DND-41 (cell line): ENCODE results near the gene GNE.

Experiments
- ATAC-seq: fragments of 200-7000 bp; cut with Tn5 transposase; 3 replicates; pipeline ENCODE4 v1.9.1; 2021; ENCODE audit warnings: low read depth; ENCODE audit not compliant: insufficient read depth
- DNase-seq: peaks from one replicate; pipeline ENCODE4 v3.0.0-alpha.2; 2020
- H2AFZ ChIP-seq: 2 replicates; pipeline ENCODE4 v1.6.0; 2012; ENCODE audit warnings: low read depth, low read length
- H3K27ac ChIP-seq: 2 replicates; pipeline ENCODE4 v1.5.1; 2012; ENCODE audit warnings: low read length, inconsistent platforms
- H3K27me3 ChIP-seq: fragments of 200-600 bp; sonication (generic); 2 replicates; pipeline ENCODE4 v1.6.0; 2012; ENCODE audit warnings: low read length, mild to moderate bottlenecking, inconsistent platforms; ENCODE audit not compliant: insufficient read depth, poor library complexity
- H3K36me3 ChIP-seq: 2 replicates; pipeline ENCODE4 v1.5.1; 2012; ENCODE audit warnings: low read length, inconsistent platforms; ENCODE audit not compliant: insufficient read depth
- H3K4me1 ChIP-seq: 2 replicates; pipeline ENCODE4 v1.5.1; 2012; ENCODE audit warnings: mild to moderate bottlenecking, low read length; ENCODE audit not compliant: insufficient read depth
- H3K4me2 ChIP-seq: 2 replicates; pipeline ENCODE4 v1.6.0; 2012; ENCODE audit warnings: mild to moderate bottlenecking, moderate library complexity, low read length, inconsistent platforms; ENCODE audit not compliant: insufficient read depth
- H3K4me3 ChIP-seq, 2 experiments: fragments of 200-600 bp in 1 of 2; shearing (Covaris generic) in 1 of 2; 2 replicates each; pipeline ENCODE4 v1.5.1; 2012 to 2016; ENCODE audit warnings: inconsistent platforms in 2 of 2, low read length in 2 of 2, mild to moderate bottlenecking in 2 of 2, low read depth in 1 of 2, moderate library complexity in 1 of 2
- H3K79me2 ChIP-seq: 2 replicates; pipeline ENCODE4 v1.6.0; 2012; ENCODE audit warnings: low read length, inconsistent platforms; ENCODE audit not compliant: insufficient read depth
- H3K9ac ChIP-seq: 2 replicates; pipeline ENCODE4 v1.6.0; 2012; ENCODE audit warnings: low read depth, mild to moderate bottlenecking, inconsistent platforms, low read length, moderate library complexity
- H3K9me3 ChIP-seq: 2 replicates; pipeline ENCODE4 v1.5.1; 2012; ENCODE audit warnings: low read length, moderate library complexity, mild to moderate bottlenecking, inconsistent platforms; ENCODE audit not compliant: insufficient read depth, severe bottlenecking
- H4K20me1 ChIP-seq: 2 replicates; pipeline ENCODE4 v1.6.0; 2012; ENCODE audit warnings: low read length; ENCODE audit not compliant: insufficient read depth
- EZH2 ChIP-seq: IDR thresholded peaks from 3 replicates; pipeline ENCODE4 v1.6.1; 2012; ENCODE audit warnings: borderline replicate concordance, low read depth, mild to moderate bottlenecking, moderate library complexity, low read length, inconsistent platforms; ENCODE audit not compliant: severe bottlenecking
- TF ChIP-seq, protein P1 (sequence below): IDR thresholded peaks from 2 replicates; pipeline ENCODE4 v1.5.1; 2012; ENCODE audit warnings: borderline replicate concordance, low read length, moderate library complexity, mild to moderate bottlenecking; ENCODE audit not compliant: poor library complexity, severe bottlenecking; ENCODE audit errors: extremely low read depth

GNE gene

DNA sequence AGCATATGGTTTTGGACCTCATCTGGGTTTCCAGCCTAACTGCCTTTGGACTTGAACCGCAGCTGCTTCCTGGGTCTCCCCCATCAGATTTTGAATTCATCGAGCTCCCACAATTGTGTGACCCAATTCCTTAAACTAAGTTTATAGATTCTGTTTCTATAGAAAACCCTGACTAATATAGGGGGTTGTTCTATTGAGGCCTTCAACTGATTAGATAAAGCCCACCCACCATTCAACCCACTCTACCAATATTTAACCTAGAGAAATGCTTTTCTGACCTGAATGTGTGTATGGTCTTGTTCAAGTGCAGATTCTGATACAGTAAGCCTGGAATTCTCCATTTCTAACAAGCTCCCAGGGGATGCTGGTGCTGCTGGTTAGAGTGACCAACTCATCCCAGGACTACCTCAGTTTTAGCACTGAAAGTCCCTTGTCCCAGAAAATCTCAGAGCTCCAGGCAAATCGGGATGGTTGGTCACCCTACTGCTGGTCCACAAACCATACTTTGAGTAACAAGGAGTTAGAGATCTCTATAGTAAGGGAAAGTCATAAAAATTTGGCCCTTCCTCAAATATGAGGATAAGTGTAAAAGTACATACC lies 31.7 kb upstream of the GNE start:
- no peaks in the 10 kb centered on the region for H3K79me2 ChIP-seq
- no peaks in the 10 kb centered on the region for H3K36me3 ChIP-seq
- H3K9ac ChIP-seq, result no peak overlapping the region
- no peak overlapping the region for H3K4me2 ChIP-seq
- no peak overlapping the region for H3K4me3 ChIP-seq
- H3K9me3 ChIP-seq, result no peaks in the 10 kb centered on the region
- H3K4me1 ChIP-seq, result no peaks in the 10 kb centered on the region
- TF ChIP-seq, protein P1, sequence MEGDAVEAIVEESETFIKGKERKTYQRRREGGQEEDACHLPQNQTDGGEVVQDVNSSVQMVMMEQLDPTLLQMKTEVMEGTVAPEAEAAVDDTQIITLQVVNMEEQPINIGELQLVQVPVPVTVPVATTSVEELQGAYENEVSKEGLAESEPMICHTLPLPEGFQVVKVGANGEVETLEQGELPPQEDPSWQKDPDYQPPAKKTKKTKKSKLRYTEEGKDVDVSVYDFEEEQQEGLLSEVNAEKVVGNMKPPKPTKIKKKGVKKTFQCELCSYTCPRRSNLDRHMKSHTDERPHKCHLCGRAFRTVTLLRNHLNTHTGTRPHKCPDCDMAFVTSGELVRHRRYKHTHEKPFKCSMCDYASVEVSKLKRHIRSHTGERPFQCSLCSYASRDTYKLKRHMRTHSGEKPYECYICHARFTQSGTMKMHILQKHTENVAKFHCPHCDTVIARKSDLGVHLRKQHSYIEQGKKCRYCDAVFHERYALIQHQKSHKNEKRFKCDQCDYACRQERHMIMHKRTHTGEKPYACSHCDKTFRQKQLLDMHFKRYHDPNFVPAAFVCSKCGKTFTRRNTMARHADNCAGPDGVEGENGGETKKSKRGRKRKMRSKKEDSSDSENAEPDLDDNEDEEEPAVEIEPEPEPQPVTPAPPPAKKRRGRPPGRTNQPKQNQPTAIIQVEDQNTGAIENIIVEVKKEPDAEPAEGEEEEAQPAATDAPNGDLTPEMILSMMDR, result no peak
- no peak for TF ChIP-seq EZH2
- no peak overlapping the region for H3K27ac ChIP-seq
- ATAC-seq, result no peak
- no peak overlapping the region for H2AFZ ChIP-seq
- H4K20me1 ChIP-seq, result no peaks in the 10 kb centered on the region
- no peak for DNase-seq
- no peaks in the 10 kb centered on the region for H3K27me3 ChIP-seq

- H3K79me2 ChIP-seq, result no peaks in the 10 kb centered on the region
- no peaks in the 10 kb centered on the region for H3K36me3 ChIP-seq
- H3K4me3 ChIP-seq, result no peak overlapping the region
- H3K9ac ChIP-seq, result no peak overlapping the region
- no peaks in the 10 kb centered on the region for H3K9me3 ChIP-seq
- TF ChIP-seq, protein P1, result no peak
- TF ChIP-seq EZH2, result no peak
- H3K27me3 ChIP-seq, result no peaks in the 10 kb centered on the region
- no peaks in the 10 kb centered on the region for H3K4me1 ChIP-seq
- no peak overlapping the region for H2AFZ ChIP-seq
- H3K27ac ChIP-seq, result no peak overlapping the region
- ATAC-seq (no peak), DNase-seq (no peak)
- no peak overlapping the region for H3K4me2 ChIP-seq
- no peaks in the 10 kb centered on the region for H4K20me1 ChIP-seq
Observed at GRCh38 chr9:36288070-36288469, 29.8 kb upstream of the GNE start.

DNA sequence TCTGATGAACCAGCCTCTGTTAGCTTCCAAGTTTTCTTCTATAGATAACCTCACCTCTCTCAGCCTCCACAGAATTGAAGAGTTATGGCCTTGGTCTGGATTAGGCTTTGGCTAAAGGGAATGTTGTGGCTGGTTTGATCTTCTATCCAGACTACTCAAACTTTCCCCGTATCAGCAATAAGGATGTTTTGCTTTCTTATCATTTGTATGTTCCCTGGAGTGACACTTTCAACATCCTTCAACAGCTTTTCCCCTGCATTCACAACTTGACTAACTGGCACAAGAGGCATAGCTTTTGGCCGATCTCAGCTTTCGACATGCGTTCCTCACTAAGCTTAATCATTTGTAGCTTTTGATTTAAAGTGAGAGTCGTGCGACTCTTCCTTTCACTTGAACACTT lies 28.1 kb upstream of the GNE start:
- ATAC-seq (no peak), DNase-seq (no peak)
- TF ChIP-seq EZH2, result no peak
- TF ChIP-seq, protein P1, result no peak

More for the DNA sequence above, 28.1 kb upstream of the GNE start:
- H3K9me3 ChIP-seq, result no peaks in the 10 kb centered on the region
- no peaks in the 10 kb centered on the region for H3K79me2 ChIP-seq
- no peak overlapping the region for H2AFZ ChIP-seq
- no peaks in the 10 kb centered on the region for H3K4me1 ChIP-seq
- no peak overlapping the region for H3K4me2 ChIP-seq
- H3K27ac ChIP-seq, result no peak overlapping the region
- no peaks in the 10 kb centered on the region for H3K36me3 ChIP-seq
- no peaks in the 10 kb centered on the region for H3K27me3 ChIP-seq
- H4K20me1 ChIP-seq, result no peaks in the 10 kb centered on the region
- H3K9ac ChIP-seq, result no peak overlapping the region
- H3K4me3 ChIP-seq, result no peak overlapping the region
